IPS-18a (cell line): Measurements from ENCODE around the gene GSN.

Source experiments
- H3K27ac ChIP-seq: one replicate; pipeline ENCODE4 v1.5.1; 2013; ENCODE audit warnings: low read length
- H3K27me3 ChIP-seq: one replicate; pipeline ENCODE4 v1.6.1; 2013; ENCODE audit warnings: mild to moderate bottlenecking, low read length; ENCODE audit not compliant: control insufficient read depth, insufficient read depth
- H3K36me3 ChIP-seq: one replicate; pipeline ENCODE4 v1.6.1; 2013; ENCODE audit warnings: low read depth, low read length; ENCODE audit not compliant: control insufficient read depth
- H3K4me1 ChIP-seq: one replicate; pipeline ENCODE4 v1.6.1; 2013; ENCODE audit warnings: low read depth, low read length; ENCODE audit not compliant: control insufficient read depth
- H3K4me3 ChIP-seq: one replicate; pipeline ENCODE4 v1.5.1; 2013; ENCODE audit warnings: low read length
- H3K9ac ChIP-seq: one replicate; pipeline ENCODE4 v1.6.1; 2013; ENCODE audit warnings: mild to moderate bottlenecking, low read length, moderate library complexity
- H3K9me3 ChIP-seq: one replicate; pipeline ENCODE4 v1.6.1; 2013; ENCODE audit warnings: low read depth, low read length; ENCODE audit not compliant: control insufficient read depth

The GSN gene

DNA sequence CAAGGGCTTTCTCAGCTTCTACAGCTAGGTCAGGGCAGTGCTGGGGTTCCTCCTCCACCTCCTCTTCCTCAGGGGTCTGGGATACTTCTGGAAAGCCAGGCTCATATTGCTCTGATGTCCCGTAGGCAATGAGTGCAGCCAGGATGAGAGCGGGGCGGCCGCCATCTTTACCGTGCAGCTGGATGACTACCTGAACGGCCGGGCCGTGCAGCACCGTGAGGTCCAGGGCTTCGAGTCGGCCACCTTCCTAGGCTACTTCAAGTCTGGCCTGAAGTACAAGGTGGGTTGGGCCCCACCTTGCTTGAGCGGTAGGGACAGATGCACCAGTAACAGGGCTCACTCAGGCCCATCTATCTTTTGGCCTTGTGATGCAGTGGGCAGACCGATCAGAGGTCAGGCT, 34.8 kb downstream of the GSN start:
- H3K27ac ChIP-seq: no peak overlapping the region
- H3K4me1 ChIP-seq: peaks cover 25% of the 10 kb centered on the region
- H3K4me3 ChIP-seq: no peak overlapping the region
- peaks cover 15% of the 10 kb centered on the region for H3K27me3 ChIP-seq
- no peaks in the 10 kb centered on the region for H3K36me3 ChIP-seq
- no peak overlapping the region for H3K9ac ChIP-seq
- no peaks in the 10 kb centered on the region for H3K9me3 ChIP-seq

DNA sequence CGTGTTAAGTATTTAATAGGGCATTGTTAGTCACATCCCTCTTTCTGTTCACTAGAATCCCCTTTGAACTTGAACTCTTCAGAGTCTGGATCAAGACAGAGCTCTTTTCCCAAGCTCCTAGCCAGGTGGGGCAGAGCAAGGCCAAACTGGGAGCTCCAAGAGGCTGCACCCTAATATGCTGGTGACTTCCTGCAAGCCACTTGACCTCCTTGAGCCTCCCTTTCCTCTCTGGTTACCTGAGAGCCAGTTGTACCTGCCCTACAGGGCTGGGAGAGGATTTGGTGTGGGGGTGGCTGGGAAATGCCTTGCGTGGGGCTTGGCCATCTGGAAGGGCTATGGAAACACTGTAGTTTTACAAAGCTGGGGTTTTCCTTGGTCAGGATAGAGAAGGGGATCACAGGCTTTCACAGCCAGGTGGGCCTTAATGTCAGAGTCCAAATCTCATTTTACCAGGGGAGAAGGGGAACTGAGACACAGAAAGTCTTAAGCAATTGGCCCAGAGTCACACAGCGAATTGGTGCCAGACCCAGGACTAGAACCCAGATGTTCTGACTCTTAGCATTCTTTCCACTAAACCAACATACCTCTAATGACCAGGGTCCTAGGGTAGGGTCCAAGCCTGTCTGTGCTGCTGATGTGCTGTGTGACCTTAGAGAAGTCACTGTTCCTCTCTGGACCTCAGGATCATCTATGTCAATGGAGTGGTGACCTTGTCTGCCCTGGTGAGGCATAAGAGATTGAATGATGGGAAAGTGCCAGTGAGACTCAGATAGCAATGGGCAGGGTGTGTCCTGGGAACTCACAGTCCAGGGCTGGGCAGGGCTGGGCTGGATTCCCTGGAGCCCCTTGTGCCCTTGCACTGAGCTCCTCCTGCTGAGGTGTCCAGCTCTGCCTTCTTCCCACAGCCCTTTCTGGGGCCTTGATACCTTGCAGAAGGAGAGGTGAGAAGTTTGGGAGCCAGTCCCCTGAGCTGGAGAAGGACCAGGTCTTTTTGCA, 35.8 kb downstream of the GSN start:
- H3K9ac ChIP-seq: no peak overlapping the region
- no peaks in the 10 kb centered on the region for H3K9me3 ChIP-seq
- peaks cover 16% of the 10 kb centered on the region for H3K4me1 ChIP-seq
- H3K27ac ChIP-seq: no peak overlapping the region
- H3K27me3 ChIP-seq: peaks cover 15% of the 10 kb centered on the region
- no peaks in the 10 kb centered on the region for H3K36me3 ChIP-seq
- H3K4me3 ChIP-seq: no peak overlapping the region

DNA sequence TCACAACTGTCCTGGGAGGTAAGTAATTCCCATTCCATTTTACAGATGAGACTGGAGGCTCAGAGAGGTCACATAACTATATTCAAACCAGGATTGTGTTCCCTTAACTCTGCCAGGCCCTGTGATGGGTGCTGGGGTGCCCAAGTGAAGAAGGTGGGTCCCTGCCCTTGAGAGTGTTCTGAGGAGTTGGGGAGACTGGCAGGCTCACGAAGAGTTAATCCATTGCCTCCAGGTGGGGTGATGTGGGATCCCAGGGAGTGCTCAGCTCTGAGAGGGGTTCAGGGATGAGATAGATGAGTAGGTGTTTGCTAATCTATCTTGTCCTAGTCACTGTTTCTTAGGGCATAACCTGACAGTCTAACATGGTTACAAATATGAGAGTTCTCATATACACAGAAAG, 36.7 kb downstream of the GSN start:
- Histone ChIP-seq H3K36me3 (no peaks in the 10 kb centered on the region), H3K27me3 (peaks cover 15% of the 10 kb centered on the region), H3K27ac (no peak overlapping the region), H3K9me3 (no peaks in the 10 kb centered on the region), H3K4me3 (no peak overlapping the region), H3K4me1 (peaks cover 9% of the 10 kb centered on the region), H3K9ac (no peak overlapping the region)

DNA sequence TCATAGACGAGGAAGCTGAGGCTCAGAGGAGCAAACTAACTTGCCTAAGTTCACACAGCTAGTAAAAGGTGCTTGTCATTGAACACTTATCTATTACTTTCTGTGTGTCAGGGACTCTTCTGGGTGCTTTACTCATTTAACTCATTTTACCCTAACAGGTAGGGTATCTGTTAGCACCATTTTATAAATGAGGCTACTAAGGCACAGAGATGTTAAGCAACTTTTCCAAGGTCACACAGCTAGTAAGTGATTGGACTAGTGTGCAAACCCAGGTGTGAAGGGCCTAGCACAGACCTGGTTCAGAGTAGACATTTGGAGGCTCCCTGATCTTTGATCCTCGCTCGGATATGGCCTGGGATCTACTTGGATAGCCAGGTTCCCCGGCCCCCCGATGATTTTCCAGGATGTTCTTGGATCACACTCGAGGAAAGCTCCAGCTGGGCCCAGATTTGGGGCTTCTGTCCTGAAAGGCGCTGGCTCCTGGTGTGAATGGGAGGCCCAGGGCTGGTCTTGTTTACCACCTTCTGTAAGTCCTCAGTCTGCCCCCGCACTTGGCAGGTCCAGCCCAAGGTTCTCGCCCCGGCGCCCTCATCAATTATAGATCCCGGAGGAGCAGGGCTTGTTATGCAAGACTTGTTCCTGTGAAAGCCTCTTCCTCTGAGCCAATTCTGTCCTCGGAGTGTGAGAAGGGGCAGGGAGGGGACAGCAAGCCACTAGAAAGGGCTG, 37.5 kb downstream of the GSN start:
- Histone ChIP-seq H3K27me3 (peaks cover 9% of the 10 kb centered on the region), H3K4me1 (peaks cover 5% of the 10 kb centered on the region), H3K27ac (no peak overlapping the region), H3K4me3 (no peak overlapping the region), H3K9me3 (no peaks in the 10 kb centered on the region), H3K9ac (no peak overlapping the region), H3K36me3 (peaks cover under 1% of the 10 kb centered on the region)

DNA sequence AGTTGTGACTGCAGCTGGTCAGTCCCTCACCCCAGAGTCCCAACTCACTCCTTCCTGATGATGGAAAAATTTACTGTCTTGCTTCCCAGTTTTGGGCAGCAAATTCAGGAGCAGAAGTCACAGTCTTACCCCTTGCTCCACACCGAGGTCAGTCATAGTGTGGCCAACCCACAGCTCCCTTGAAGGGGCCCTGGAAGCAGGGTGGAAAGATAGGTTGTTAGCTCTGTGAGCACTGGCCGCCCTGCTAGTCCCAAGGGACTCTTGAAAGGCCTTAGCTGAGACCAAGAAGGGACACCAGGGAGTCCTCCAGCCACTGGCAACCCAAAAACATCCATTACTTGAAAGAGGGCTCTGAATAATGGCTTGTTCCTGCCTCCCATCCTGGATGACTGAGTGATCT, 40.0 kb downstream of the GSN start:
- H3K9ac ChIP-seq: no peak overlapping the region
- no peak overlapping the region for H3K27ac ChIP-seq
- no peaks in the 10 kb centered on the region for H3K27me3 ChIP-seq
- H3K4me3 ChIP-seq: no peak overlapping the region
- H3K4me1 ChIP-seq: peaks cover 5% of the 10 kb centered on the region
- peaks cover 9% of the 10 kb centered on the region for H3K36me3 ChIP-seq
- H3K9me3 ChIP-seq: no peaks in the 10 kb centered on the region

DNA sequence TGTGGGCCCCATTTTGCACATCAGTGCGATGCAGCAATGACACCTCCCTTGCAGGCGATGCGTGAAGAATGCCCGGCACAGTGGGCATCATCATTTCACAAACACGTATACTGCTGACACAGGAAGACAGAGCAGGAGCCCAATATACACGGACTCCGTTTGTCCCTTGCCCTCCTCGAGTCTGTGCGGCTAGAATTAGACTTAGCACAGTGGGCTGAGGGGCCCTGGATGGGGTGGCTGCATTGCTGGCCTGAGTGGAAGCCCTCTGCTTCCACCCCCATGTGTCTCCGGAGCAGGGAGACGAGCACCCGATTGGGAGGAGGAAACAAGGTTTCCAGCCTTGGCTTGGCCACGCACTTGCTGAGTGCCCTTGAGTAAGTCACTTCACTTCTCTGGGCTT, 40.8 kb downstream of the GSN start:
- Histone ChIP-seq H3K4me3 (no peak overlapping the region), H3K27ac (no peak overlapping the region), H3K4me1 (peaks cover 5% of the 10 kb centered on the region), H3K36me3 (peaks cover 9% of the 10 kb centered on the region), H3K9me3 (no peaks in the 10 kb centered on the region), H3K9ac (no peak overlapping the region), H3K27me3 (no peaks in the 10 kb centered on the region)

DNA sequence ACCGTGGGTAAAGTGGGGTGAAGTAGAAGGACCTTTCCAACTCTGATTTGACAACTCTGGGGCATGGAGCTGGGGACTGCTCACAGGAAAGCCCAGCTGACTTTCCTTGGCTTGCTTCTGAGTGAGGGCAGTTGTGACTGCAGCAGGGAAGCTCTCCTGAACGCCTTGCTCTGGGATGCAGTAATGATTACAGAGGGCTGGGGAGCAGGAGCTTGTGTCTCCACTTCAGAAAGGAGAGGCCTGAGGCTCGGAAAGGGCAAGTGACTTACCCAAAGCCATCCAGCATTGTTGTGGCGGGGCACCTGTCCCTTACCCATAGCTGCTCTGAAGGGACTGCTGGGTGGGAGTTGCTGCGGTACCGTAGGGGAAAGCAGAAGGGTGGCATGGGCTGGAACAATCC, 41.2 kb downstream of the GSN start:
- no peaks in the 10 kb centered on the region for H3K27me3 ChIP-seq
- H3K36me3 ChIP-seq: peaks cover 13% of the 10 kb centered on the region
- H3K9ac ChIP-seq: no peak overlapping the region
- no peak overlapping the region for H3K4me3 ChIP-seq
- no peak overlapping the region for H3K27ac ChIP-seq
- H3K9me3 ChIP-seq: no peaks in the 10 kb centered on the region
- H3K4me1 ChIP-seq: peaks cover 5% of the 10 kb centered on the region

DNA sequence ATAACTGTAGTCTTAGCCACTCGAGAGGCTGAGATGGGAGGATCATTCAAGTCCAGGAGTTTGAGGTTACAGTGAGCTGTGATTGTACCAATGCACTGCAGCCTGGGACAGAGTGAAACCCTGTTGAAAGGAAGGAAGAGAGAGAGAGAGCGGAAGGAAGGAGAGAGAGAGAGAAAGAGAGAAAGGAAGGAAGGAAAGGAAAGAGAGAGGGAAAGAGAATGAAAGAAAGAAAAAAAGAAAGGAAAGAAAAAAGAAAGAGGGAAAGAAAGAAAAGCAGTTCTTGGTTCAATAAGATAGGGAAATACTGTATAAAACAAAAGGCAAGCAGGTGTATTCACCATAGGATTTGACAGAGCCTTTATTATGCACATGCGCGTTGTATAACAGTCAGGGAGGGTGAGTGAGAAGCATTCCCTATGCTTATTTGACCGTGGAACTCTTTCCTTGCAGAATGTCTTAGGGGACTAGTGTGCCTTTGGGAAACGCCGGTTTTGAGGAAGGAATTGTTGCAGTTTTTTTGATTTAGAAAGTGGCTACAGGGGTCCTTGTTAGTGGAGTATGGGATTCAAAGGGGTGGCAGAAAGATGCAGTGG, 42.0 kb downstream of the GSN start:
- peaks cover 15% of the 10 kb centered on the region for H3K36me3 ChIP-seq
- H3K4me1 ChIP-seq: peaks cover 5% of the 10 kb centered on the region
- H3K9ac ChIP-seq: no peak overlapping the region
- no peaks in the 10 kb centered on the region for H3K9me3 ChIP-seq
- H3K4me3 ChIP-seq: no peak overlapping the region
- H3K27ac ChIP-seq: no peak overlapping the region
- no peaks in the 10 kb centered on the region for H3K27me3 ChIP-seq

DNA sequence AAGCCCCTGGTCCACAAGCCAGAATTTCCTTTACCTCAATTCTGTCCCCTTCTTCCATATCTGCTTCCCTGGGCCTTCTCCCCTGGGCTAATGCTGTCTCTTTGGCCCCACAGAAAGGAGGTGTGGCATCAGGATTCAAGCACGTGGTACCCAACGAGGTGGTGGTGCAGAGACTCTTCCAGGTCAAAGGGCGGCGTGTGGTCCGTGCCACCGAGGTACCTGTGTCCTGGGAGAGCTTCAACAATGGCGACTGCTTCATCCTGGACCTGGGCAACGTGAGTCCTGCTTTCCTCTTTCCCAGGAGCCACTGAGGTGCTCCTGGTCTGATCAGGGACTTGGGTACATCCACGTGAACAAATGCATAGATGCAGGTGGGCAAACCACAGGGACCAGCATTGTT, 42.6 kb downstream of the GSN start:
- Histone ChIP-seq H3K9ac (no peak overlapping the region), H3K4me1 (peaks cover 5% of the 10 kb centered on the region), H3K4me3 (no peak overlapping the region), H3K27ac (no peak overlapping the region), H3K36me3 (peaks cover 15% of the 10 kb centered on the region), H3K9me3 (no peaks in the 10 kb centered on the region), H3K27me3 (no peaks in the 10 kb centered on the region)

DNA sequence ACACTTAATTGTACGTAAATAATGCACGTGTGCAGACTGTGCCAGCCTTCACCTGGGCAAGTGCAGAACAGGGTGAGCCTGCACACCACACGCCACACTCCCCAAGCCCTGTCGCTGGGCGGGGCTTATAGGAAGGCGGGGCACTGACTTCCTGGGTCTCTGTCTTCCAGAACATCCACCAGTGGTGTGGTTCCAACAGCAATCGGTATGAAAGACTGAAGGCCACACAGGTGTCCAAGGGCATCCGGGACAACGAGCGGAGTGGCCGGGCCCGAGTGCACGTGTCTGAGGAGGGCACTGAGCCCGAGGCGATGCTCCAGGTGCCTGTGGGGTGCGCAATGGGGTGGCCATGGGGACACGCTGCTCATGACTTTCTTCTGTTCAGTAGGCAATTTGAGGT, 44.2 kb downstream of the GSN start:
- Histone ChIP-seq H3K4me3 (no peak overlapping the region), H3K36me3 (peaks cover 16% of the 10 kb centered on the region), H3K9ac (no peak overlapping the region), H3K4me1 (no peaks in the 10 kb centered on the region), H3K9me3 (no peaks in the 10 kb centered on the region), H3K27ac (no peak overlapping the region), H3K27me3 (no peaks in the 10 kb centered on the region)

DNA sequence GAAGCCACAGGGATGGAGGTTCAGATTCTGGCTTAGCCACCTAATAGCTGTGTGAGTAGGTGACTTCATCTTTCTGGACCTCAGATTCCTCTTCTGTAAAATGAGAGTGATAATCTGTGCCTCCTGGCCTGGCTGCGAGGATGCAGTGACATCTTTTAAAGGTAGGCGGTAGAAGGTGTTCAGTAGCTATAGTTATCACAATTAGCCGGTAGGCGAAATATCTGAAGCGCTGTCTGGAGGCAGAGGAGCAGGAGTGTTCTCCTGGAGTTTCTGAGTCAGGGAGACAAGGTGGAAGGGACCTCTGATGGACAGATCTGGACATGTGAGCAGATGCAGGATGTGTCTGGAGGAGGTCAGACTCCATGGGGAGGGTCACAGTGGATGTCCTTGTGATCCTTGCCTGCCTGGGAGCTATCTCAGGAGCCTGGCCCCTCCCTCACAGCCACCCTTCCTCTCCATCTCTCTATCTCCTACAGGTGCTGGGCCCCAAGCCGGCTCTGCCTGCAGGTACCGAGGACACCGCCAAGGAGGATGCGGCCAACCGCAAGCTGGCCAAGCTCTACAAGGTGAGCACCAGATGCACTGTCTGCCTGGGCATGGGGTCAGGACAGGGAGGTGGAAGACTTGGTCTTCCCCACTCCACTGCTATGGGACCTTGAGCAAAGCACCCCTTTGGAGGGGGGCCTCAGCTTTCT, 45.6 kb downstream of the GSN start:
- Histone ChIP-seq H3K9ac (no peak overlapping the region), H3K36me3 (peaks cover 22% of the 10 kb centered on the region)

More for the DNA sequence above, 45.6 kb downstream of the GSN start:
- Histone ChIP-seq H3K4me3 (no peak overlapping the region), H3K27me3 (no peaks in the 10 kb centered on the region), H3K4me1 (no peaks in the 10 kb centered on the region), H3K9me3 (no peaks in the 10 kb centered on the region), H3K27ac (no peak overlapping the region)
